ENCODE data around the gene ACOXL. TPM values are rescaled to one million over a fixed set of nuclear protein-coding genes. Genes with fewer than 3 reads are reported as not detected.

The ACOXL gene
- not detected in 2 replicates for total RNA-seq

DNA sequence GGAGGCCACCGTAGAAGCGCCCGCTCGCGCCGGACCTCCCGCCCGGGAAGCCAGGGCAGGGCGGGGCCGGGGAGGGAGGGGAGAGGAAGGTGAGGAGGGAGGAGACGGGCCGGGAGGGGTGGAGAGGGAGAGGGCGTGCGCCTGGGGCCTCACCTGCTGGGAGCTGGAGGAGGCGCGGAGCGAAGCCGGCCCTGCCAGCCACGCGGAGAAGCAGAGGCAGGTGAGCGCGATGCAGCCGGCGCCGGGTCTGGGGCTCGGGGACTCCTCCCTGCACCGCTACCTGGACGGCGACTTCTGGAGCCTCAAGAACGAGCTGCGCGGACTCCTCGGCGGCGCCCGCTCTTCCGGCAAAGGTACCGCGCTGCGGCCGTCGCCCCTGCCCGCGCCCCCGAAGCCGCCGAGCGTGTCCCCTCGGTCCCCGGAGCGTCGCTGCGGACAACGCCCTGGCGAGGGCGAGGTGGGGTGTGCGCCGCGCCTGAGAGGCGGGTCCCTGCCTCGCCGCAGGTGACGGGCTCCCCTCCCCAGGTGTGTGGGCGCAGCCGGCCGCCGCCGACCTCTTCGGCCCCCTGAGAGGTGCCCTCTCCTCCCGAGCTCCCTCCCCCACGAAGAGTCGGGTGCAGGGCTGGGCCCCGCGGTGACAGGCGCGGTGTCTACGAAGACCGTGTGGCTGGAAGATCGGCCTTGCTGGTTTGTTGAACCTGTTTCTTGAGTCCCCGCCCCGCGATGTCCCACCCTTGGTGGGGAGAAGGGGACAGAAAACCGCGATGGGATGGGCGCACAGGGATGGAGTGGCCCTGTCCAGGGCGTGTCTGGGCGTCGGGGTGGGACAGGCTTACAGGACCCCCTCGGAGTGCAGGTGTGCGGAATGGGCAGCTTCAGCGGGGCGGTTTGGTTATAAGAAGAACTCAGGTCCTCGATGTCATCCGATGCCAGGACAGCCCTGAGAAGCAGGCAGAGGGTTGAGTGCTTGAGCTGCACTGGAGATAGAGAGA, at the start of gene ACOXL:
TSS of gene ACOXL (plus strand) at position 152 of the 992 bp plus-strand sequence. CDS start 35,817 bp downstream, outside the sequence.

DNA sequence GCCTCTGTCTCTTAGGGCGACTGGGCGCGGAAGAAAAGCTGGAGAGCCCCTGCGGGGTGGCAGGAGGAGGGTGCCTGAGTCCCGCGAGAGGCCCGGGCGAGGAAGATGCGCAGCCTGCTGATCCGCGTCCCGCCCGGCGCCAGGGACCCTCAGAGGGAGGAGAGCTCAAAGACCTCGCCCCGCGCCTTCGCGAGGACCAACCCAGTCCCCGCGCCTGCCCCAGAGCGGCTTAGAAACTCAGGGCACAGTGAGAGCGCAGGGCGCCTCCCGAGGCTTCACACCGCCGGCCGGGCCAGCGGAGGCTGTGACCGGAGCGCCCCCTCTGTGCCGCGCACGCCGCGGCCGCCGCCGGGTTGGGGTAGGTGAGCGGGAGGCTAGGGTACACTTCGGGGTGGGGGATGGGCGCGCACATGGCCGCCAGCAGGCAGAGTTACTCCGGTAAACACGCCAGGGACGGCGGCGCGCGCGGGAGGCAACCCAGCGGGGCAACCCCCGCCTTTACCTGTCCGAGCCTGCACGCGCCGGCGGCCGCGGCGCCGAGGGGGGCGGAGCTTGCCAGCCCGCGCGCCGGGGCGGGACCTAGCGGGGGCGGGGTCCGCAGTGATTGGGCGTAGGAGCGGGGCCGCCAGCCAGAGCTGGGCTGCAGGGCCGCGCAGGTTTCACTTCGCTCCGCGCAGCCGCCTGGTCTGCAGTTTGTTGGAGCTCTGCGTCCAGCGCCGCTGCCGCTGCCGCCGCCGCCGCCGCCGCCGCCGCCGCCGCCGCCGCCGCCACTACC, 388.1 kb downstream of the ACOXL start, which contains the start of gene BCL2L11:
TSS of gene BCL2L11 (plus strand) at position 662 of the 775 bp plus-strand sequence. CDS start 2,832 bp downstream, outside the sequence.

Other genes with a start within 250 kb of the ACOXL start
- 47.3 and 51.1 TPM in 2 replicates for gene RGPD6, start 155.4 kb upstream of the ACOXL start, total RNA-seq
- 18.8 and 26.1 TPM in 2 replicates for gene BUB1, start 54.5 kb upstream of the ACOXL start, total RNA-seq

All from articular chondrocyte of knee joint (primary cell).